KMS-11 (cell line): Measurements from ENCODE around the gene SREBF2.

ENCODE experiments used
- H2AFZ ChIP-seq: fragments of 200-600 bp; sonication (generic); 2 replicates; pipeline ENCODE4 v1.6.1; 2016; ENCODE audit warnings: antibody characterized with exemption, mixed run types, low read depth
- H3K27ac ChIP-seq: fragments of 200-600 bp; sonication (generic); 2 replicates; pipeline ENCODE4 v1.6.1; 2016; ENCODE audit warnings: mild to moderate bottlenecking, mixed run types
- H3K27me3 ChIP-seq: fragments of 200-600 bp; sonication (generic); 2 replicates; pipeline ENCODE4 v1.6.1; 2017; ENCODE audit warnings: mild to moderate bottlenecking, low read depth, mixed run types, moderate library complexity; ENCODE audit not compliant: insufficient read depth
- H3K36me3 ChIP-seq: fragments of 200-600 bp; sonication (generic); 2 replicates; pipeline ENCODE4 v1.6.1; 2017; ENCODE audit warnings: mild to moderate bottlenecking, mixed run types; ENCODE audit not compliant: insufficient read depth
- H3K4me1 ChIP-seq: fragments of 200-600 bp; sonication (generic); 2 replicates; pipeline ENCODE4 v1.6.1; 2016; ENCODE audit warnings: mild to moderate bottlenecking, low read depth, mixed run types; ENCODE audit not compliant: poor library complexity, severe bottlenecking
- H3K4me2 ChIP-seq: fragments of 200-600 bp; sonication (generic); 2 replicates; pipeline ENCODE4 v1.7.0; 2016; ENCODE audit warnings: mild to moderate bottlenecking, mixed run types
- H3K4me3 ChIP-seq: fragments of 200-600 bp; sonication (generic); IDR thresholded peaks from 2 replicates; pipeline ENCODE4 v1.6.1; 2017; ENCODE audit warnings: low read depth, low read length, mixed read lengths; ENCODE audit not compliant: insufficient read depth
- H3K79me2 ChIP-seq: fragments of 200-600 bp; sonication (generic); 2 replicates; pipeline ENCODE4 v1.6.1; 2016; ENCODE audit warnings: low read depth, mixed run types; ENCODE audit not compliant: insufficient read depth
- H3K9ac ChIP-seq: fragments of 200-600 bp; sonication (generic); 2 replicates; pipeline ENCODE4 v1.6.1; 2016; ENCODE audit warnings: mild to moderate bottlenecking, mixed run types
- H4K20me1 ChIP-seq: fragments of 200-600 bp; sonication (generic); 2 replicates; pipeline ENCODE4 v1.6.1; 2016; ENCODE audit warnings: mild to moderate bottlenecking, mixed run types; ENCODE audit not compliant: insufficient read depth
- TF ChIP-seq, protein P1 (sequence below): fragments of 200-600 bp; sonication (generic); conservative IDR thresholded peaks from 2 replicates; pipeline ENCODE4 v1.6.1; 2017; ENCODE audit warnings: low read depth, mild to moderate bottlenecking, antibody characterized with exemption, low read length, moderate library complexity, mixed read lengths

The SREBF2 gene

DNA sequence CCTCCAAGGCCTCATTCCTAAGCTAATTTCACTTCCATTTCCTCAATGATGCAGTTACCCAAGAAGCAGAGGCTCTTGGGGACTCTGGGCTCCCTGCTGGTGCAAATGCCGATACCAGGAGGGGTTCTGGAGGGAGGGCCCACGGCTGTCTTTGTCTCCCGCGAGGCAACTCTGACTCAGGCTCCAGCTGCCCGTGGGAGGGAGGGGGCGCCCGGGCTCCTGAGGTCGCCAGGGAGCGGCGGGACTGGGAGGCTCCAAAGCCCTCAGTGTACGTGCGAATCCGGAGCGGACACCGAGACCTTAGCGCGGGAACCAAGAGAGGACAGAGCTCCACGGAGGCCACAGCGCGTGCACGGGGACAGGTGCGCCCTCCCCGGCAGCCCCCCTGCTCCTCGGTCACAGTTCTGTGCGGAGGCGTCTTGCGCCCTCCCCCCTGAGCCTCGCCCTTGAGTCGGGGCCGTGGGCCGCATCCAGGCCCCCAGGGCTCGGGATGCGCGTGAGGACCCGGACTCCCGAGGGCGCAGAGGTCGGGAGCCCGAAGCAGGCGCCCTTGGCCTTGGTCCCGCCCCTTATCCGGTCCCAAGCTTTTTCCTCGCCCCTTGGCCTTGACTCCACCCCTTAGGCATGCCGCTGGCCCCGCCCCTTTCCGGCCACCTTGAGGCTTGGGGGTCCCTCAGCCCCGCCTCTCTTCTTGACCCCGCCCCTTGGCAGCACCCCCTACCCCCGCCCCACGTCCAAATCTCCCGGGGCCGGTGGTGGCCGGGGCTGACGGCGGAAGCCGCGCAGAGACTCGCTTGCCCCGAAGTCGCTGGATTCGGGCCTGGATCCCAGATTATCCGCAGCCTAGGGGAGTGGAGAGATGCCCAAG, 86.7 kb downstream of the SREBF2 start:
- TF ChIP-seq, protein P1, sequence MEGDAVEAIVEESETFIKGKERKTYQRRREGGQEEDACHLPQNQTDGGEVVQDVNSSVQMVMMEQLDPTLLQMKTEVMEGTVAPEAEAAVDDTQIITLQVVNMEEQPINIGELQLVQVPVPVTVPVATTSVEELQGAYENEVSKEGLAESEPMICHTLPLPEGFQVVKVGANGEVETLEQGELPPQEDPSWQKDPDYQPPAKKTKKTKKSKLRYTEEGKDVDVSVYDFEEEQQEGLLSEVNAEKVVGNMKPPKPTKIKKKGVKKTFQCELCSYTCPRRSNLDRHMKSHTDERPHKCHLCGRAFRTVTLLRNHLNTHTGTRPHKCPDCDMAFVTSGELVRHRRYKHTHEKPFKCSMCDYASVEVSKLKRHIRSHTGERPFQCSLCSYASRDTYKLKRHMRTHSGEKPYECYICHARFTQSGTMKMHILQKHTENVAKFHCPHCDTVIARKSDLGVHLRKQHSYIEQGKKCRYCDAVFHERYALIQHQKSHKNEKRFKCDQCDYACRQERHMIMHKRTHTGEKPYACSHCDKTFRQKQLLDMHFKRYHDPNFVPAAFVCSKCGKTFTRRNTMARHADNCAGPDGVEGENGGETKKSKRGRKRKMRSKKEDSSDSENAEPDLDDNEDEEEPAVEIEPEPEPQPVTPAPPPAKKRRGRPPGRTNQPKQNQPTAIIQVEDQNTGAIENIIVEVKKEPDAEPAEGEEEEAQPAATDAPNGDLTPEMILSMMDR, result no peak
- Histone ChIP-seq H3K9ac (no peak overlapping the region), H3K27me3 (peaks cover 14% of the 10 kb centered on the region; the same call in 1 of the 2 replicates), H3K36me3 (no peaks in the 10 kb centered on the region), H3K79me2 (no peaks in the 10 kb centered on the region), H3K4me3 (no peak overlapping the region), H4K20me1 (no peaks in the 10 kb centered on the region), H2AFZ (no peak overlapping the region), H3K4me1 (no peaks in the 10 kb centered on the region), H3K4me2 (no peak overlapping the region), H3K27ac (no peak overlapping the region)

DNA sequence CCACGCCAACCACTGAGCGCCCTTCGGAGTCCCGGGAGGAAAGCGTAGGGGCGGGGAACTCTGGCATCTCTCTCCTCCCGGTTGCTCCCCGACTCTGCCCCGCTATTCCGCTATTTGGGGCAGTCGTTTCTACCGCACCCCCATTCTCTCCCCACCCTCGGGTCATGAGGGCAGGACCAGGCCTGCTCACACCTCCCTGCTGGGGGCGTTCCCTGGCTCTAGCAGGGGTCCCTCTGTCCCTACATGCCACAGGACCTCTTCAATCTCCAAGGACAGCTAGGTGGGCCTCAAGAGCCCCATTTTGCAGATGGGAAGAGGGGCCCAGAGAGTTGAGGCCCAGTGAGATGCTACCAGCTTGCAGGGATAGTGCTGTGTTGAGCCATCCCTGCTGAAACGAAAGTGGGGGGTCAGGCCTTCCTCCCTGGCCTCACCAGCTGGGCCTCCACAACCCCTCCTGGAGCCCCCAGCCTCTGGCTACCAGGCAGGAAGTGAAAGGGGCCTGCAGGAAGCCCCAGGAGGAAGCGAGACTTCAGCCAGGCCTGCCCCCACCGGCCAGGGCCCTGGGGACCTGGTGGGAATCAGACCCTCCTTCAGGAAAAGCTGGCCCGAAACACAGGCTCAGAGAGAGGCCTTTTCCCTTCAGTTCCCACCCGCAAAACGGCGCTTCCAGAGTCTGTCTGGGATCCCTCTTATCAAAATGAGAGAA, 87.5 kb downstream of the SREBF2 start:
- Histone ChIP-seq H3K4me2 (no peak overlapping the region), H3K36me3 (no peaks in the 10 kb centered on the region), H3K9ac (no peak overlapping the region), H3K79me2 (no peaks in the 10 kb centered on the region), H3K4me1 (no peaks in the 10 kb centered on the region), H4K20me1 (no peaks in the 10 kb centered on the region), H3K27me3 (peaks cover 18% of the 10 kb centered on the region), H3K4me3 (no peak overlapping the region), H3K27ac (no peak overlapping the region), H2AFZ (no peak overlapping the region)
- TF ChIP-seq, protein P1, result no peak

DNA sequence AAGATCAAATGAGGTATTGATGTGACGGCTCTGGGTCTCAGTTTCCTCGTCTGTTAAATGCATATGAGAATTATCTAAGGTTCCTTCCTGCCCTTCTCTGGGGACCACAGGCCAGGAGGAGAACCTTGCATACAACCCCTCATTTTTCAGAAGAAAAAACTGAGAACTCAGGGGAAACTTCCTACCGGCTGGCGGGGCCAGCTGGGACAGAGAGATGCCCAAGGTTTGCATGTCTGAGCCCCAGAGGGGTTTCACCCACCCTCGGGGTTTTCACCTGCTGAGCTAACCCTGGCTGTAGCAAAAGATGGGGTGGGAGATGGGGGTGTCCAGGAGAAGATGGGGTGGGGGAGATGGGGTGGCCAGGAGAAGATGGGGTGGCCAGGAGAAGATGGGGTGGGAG, 89.4 kb downstream of the SREBF2 start:
- TF ChIP-seq, protein P1, result no peak
- H3K36me3 ChIP-seq, result no peaks in the 10 kb centered on the region
- H2AFZ ChIP-seq, result no peak overlapping the region
- no peak overlapping the region for H3K27ac ChIP-seq
- no peak overlapping the region for H3K4me3 ChIP-seq
- peaks cover 21% of the 10 kb centered on the region for H3K27me3 ChIP-seq
- H3K9ac ChIP-seq, result no peak overlapping the region
- peaks cover 3% of the 10 kb centered on the region for H3K4me1 ChIP-seq
- H3K4me2 ChIP-seq, result no peak overlapping the region
- H4K20me1 ChIP-seq, result no peaks in the 10 kb centered on the region
- H3K79me2 ChIP-seq, result no peaks in the 10 kb centered on the region

DNA sequence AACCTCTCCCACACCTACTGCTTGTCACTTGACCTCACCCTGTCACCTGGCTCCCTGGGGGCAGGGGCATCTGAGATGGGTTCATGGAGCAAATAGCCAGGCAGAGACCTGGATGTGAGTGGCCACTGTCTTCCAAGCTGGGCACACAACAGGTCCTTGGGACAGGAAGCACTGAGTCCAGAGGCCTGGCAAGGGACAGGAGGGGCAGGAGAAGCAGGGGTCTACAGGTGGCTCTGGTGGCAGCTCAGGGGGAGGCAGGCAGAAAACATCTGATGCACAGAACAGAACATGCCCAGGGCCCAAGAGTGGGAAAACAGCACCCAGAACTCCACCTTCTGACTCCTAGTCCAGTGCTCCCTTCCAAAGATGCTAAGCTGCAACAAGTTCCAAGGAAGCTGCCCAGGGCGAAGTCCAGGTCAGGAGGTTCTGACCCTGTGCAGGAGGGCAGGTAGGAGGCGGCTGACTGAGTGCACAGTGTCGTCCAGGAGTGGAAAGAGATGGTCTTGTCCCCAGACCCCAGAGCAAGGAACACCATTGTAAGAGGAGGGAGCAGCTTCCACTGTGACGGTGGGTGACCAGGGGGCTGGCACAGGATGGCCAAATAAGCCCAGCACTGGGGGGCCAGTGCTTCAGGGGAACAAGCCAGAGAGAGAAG, 90.2 kb downstream of the SREBF2 start:
- peaks cover 3% of the 10 kb centered on the region for H3K4me1 ChIP-seq
- no peak overlapping the region for H3K4me3 ChIP-seq
- H2AFZ ChIP-seq, result no peak overlapping the region
- H3K79me2 ChIP-seq, result no peaks in the 10 kb centered on the region
- peaks cover 24% of the 10 kb centered on the region for H3K27me3 ChIP-seq
- no peak overlapping the region for H3K4me2 ChIP-seq
- H4K20me1 ChIP-seq, result no peaks in the 10 kb centered on the region
- H3K36me3 ChIP-seq, result no peaks in the 10 kb centered on the region
- H3K27ac ChIP-seq, result no peak overlapping the region
- no peak overlapping the region for H3K9ac ChIP-seq
- TF ChIP-seq, protein P1, result no peak
